Activated CD4-positive, alpha-beta T cell treated with anti-CD3 and anti-CD28 coated beads, Interleukin-2, amount 50 U/mL, for 16 hours (primary cell): ENCODE results near the gene PPAN.

Experiments used
- DNase-seq: peaks from one replicate; pipeline ENCODE4 v3.0.0-alpha.2; 2020

Gene PPAN

GRCh38 chr19:10106100-10106936 lies at the start of gene PPAN:
TSS of gene PPAN (plus strand) at chr19:10106362. CDS start at chr19:10106395, 33 bp downstream.
- DNase-seq = peak; percentile 99

- no peak for DNase-seq
These were observed 44.3 kb upstream of the PPAN start for GRCh38 chr19:10061717-10062310.

- no peak for DNase-seq
These were observed 38.0 kb upstream of the PPAN start for GRCh38 chr19:10068205-10068604.

- DNase-seq = no peak
These were observed 37.1 kb upstream of the PPAN start for GRCh38 chr19:10069046-10069445.

GRCh38 chr19:10070730-10071446 lies 35.3 kb upstream of the PPAN start:
- DNase-seq = no peak

GRCh38 chr19:10074153-10074552 lies 32.0 kb upstream of the PPAN start:
- DNase-seq = peak; percentile 50

- DNase-seq = no peak
These were observed 29.6 kb upstream of the PPAN start for GRCh38 chr19:10076535-10076934.

- DNase-seq = no peak
These were observed 27.8 kb upstream of the PPAN start for GRCh38 chr19:10078329-10078728.

- no peak for DNase-seq
These were observed 27.1 kb upstream of the PPAN start for GRCh38 chr19:10079031-10079453.

GRCh38 chr19:10083911-10084310 lies 22.3 kb upstream of the PPAN start:
- DNase-seq = no peak

- no peak for DNase-seq
These were observed 21.4 kb upstream of the PPAN start for GRCh38 chr19:10084803-10085202.

- peak; percentile 86 for DNase-seq
These were observed 20.2 kb upstream of the PPAN start, which contains the start of gene SHFL for GRCh38 chr19:10085641-10086590. TSS of gene SHFL (plus strand) at chr19:10086317. CDS start at chr19:10086428, 111 bp downstream.

GRCh38 chr19:10086591-10087192 lies 19.5 kb upstream of the PPAN start:
- no peak for DNase-seq

GRCh38 chr19:10087296-10088061 lies 18.7 kb upstream of the PPAN start:
- no peak for DNase-seq

GRCh38 chr19:10088949-10089554 lies 17.1 kb upstream of the PPAN start:
- DNase-seq = no peak

GRCh38 chr19:10089801-10090375 lies 16.3 kb upstream of the PPAN start:
- DNase-seq = no peak

GRCh38 chr19:10091370-10091687 lies 14.8 kb upstream of the PPAN start:
- DNase-seq = no peak

GRCh38 chr19:10091895-10092641 lies 14.1 kb upstream of the PPAN start:
- no peak for DNase-seq

GRCh38 chr19:10092648-10093294 lies 13.4 kb upstream of the PPAN start:
- no peak for DNase-seq
